ENCODE measurements around the gene HOOK1. TPM values are rescaled to one million over a fixed set of nuclear protein-coding genes. Genes with fewer than 3 reads are reported as not detected.

HOOK1 gene
- total RNA-seq, 1 donor from 2014 or later = 12.1 TPM

DNA sequence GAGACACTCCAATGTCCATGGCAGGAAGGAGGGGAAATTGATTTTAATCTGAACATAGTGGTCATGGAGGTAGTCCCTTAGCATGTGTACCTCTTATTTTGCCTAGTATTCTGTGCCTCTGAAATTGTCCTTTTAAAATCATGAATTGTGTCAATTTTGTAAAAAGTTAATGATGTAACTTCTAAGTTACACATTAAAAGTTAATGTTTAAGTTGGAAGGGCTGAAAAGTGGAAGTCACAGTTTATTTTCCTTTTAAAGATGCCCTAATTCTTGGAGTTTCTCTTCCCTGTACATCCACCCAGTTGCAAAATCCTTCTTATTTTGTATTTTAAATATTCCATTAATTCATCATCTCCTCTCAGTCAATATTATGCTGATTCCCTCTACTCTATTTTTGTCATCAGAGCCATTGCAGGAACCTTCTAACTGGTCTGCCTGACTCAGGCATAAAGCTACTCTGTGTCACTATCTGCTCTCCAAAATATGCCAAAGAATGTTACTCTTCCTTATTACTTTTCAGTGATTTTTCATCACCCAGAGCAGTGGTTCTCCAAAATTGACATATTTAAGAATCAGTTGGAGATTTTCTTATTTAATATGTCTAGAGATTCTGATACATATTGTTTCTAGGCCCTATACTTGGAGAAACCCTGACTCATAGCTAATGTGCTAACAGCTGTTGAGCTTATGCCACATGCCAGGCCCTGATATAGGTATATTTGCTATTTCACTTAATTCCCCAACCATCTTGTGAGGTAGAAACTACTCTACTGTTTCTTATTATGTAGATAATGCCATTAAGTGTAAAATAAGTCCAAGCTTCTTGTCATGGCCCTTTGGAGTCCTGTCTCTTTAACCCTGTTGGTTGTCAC lies 5.1 kb downstream of the HOOK1 start:
- Mint-ChIP-seq H3K4me3 (no peak overlapping the region), H3K27ac (no peak overlapping the region), H3K36me3 (no peaks in the 10 kb centered on the region), H3K4me1 (peaks cover 2% of the 10 kb centered on the region), H3K9me3 (no peaks in the 10 kb centered on the region), H3K27me3 (ENCODE audit: insufficient read depth, low read depth) (no peaks in the 10 kb centered on the region)
- TF ChIP-seq EZH2 (IDR thresholded peaks at IDR 0.05) (no peak), EZH2phosphoT487 (IDR thresholded peaks at IDR 0.05) (no peak)
- TF ChIP-seq, protein P1, sequence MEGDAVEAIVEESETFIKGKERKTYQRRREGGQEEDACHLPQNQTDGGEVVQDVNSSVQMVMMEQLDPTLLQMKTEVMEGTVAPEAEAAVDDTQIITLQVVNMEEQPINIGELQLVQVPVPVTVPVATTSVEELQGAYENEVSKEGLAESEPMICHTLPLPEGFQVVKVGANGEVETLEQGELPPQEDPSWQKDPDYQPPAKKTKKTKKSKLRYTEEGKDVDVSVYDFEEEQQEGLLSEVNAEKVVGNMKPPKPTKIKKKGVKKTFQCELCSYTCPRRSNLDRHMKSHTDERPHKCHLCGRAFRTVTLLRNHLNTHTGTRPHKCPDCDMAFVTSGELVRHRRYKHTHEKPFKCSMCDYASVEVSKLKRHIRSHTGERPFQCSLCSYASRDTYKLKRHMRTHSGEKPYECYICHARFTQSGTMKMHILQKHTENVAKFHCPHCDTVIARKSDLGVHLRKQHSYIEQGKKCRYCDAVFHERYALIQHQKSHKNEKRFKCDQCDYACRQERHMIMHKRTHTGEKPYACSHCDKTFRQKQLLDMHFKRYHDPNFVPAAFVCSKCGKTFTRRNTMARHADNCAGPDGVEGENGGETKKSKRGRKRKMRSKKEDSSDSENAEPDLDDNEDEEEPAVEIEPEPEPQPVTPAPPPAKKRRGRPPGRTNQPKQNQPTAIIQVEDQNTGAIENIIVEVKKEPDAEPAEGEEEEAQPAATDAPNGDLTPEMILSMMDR (IDR thresholded peaks at IDR 0.05) = no peak
- DNase-seq (ENCODE audit: low spot score) = no peak
- Histone ChIP-seq H3K36me3 (no peaks in the 10 kb centered on the region), H4K20me1 (ENCODE audit: low read depth) (no peaks in the 10 kb centered on the region), H3K27ac (no peak overlapping the region), H3K9ac (no peak overlapping the region), H2AFZ (replicated peaks) (no peak overlapping the region), H3F3A (ENCODE audit: low read depth) (no peaks in the 10 kb centered on the region), H3K4me1 (peaks cover 6% of the 10 kb centered on the region), H3K4me2 (no peak overlapping the region), H3K4me3 (no peak overlapping the region), H3K9me3 (ENCODE audit: low read depth) (no peaks in the 10 kb centered on the region), H3K27me3 (peaks cover 23% of the 10 kb centered on the region), H3K79me2 (ENCODE audit: low read depth) (peaks cover 34% of the 10 kb centered on the region)

DNA sequence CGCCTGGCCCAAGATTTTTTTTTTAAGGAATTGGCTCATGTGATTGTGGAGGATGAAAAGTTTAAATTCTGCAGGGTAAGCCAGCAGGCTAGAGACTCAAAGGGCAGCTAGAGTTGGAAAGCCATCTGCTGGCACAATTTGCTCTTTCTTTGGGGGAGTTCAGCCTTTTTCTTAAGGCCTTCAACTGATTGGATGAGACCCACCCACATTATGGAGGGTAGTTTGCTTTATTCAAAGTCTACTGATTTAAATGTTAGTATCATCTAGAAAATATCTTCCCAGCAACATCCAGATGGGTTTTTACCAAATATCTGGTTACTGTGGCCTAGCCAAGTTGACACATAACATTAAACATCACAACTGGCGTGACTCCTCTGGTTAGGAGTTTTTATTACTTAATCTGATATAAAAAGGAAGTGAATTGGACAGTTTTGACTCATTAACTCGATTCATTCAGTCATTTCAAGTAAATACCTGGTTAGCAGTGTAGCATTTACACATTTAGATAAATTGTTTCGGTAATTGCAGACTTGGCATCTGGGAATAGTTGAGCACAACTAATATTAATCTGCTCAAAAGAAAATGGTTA lies 12.4 kb downstream of the HOOK1 start:
- Histone ChIP-seq H3K27ac (no peak overlapping the region), H2AFZ (replicated peaks) (no peak overlapping the region), H3K4me1 (no peaks in the 10 kb centered on the region), H3K9me3 (ENCODE audit: low read depth) (no peaks in the 10 kb centered on the region), H3K9ac (no peak overlapping the region), H3K27me3 (no peaks in the 10 kb centered on the region), H4K20me1 (ENCODE audit: low read depth) (no peaks in the 10 kb centered on the region), H3K79me2 (ENCODE audit: low read depth) (no peaks in the 10 kb centered on the region), H3K4me2 (no peak overlapping the region), H3K4me3 (no peak overlapping the region), H3F3A (ENCODE audit: low read depth) (no peaks in the 10 kb centered on the region), H3K36me3 (no peaks in the 10 kb centered on the region)
- no peak overlapping the region for H3K27ac Mint-ChIP-seq
- DNase-seq (ENCODE audit: low spot score) = no peak
- H3K9me3 Mint-ChIP-seq = no peaks in the 10 kb centered on the region
- TF ChIP-seq, protein P1 (IDR thresholded peaks at IDR 0.05) = no peak
- TF ChIP-seq EZH2phosphoT487 (IDR thresholded peaks at IDR 0.05) = no peak
- TF ChIP-seq EZH2 (IDR thresholded peaks at IDR 0.05) = no peak
- H3K36me3 Mint-ChIP-seq = no peaks in the 10 kb centered on the region
- H3K4me3 Mint-ChIP-seq = no peak overlapping the region
- no peaks in the 10 kb centered on the region for H3K27me3 Mint-ChIP-seq (ENCODE audit: insufficient read depth, low read depth)
- no peaks in the 10 kb centered on the region for H3K4me1 Mint-ChIP-seq

DNA sequence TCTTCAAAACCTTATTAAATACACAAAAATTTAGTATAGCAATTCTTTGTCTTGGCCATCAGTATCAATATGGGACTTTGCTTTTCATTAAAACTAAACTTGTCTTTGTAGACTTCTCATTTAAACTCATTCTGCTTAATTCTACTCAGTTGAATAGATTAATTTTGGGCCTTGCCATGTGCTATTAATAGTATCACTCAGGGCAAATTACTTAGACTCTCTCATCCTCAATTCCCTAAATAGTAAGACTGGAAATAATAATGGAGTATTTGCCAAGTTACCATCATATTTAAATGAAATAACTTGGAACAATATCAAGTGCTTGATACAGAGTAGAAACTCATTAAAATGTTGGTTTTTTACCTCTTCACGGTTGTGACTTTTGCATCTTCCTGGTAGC lies 13.4 kb downstream of the HOOK1 start:
- no peaks in the 10 kb centered on the region for H3K27me3 ChIP-seq
- H3K27ac ChIP-seq = no peak overlapping the region
- H3K27ac Mint-ChIP-seq = no peak overlapping the region
- no peaks in the 10 kb centered on the region for H3K4me1 Mint-ChIP-seq
- TF ChIP-seq EZH2phosphoT487 (IDR thresholded peaks at IDR 0.05) (no peak), EZH2 (IDR thresholded peaks at IDR 0.05) (no peak)
- TF ChIP-seq, protein P1 (IDR thresholded peaks at IDR 0.05) = no peak
- no peak overlapping the region for H3K9ac ChIP-seq
- H3K9me3 Mint-ChIP-seq = no peaks in the 10 kb centered on the region
- H2AFZ ChIP-seq (replicated peaks) = no peak overlapping the region
- H3K36me3 Mint-ChIP-seq = no peaks in the 10 kb centered on the region
- H3K4me3 ChIP-seq = no peak overlapping the region
- no peaks in the 10 kb centered on the region for H3K79me2 ChIP-seq (ENCODE audit: low read depth)
- no peaks in the 10 kb centered on the region for H3F3A ChIP-seq (ENCODE audit: low read depth)
- H3K36me3 ChIP-seq = no peaks in the 10 kb centered on the region
- H3K4me3 Mint-ChIP-seq = no peak overlapping the region
- DNase-seq (ENCODE audit: low spot score) = no peak
- no peak overlapping the region for H3K4me2 ChIP-seq
- no peaks in the 10 kb centered on the region for H4K20me1 ChIP-seq (ENCODE audit: low read depth)
- H3K27me3 Mint-ChIP-seq (ENCODE audit: insufficient read depth, low read depth) = no peaks in the 10 kb centered on the region
- no peaks in the 10 kb centered on the region for H3K4me1 ChIP-seq
- no peaks in the 10 kb centered on the region for H3K9me3 ChIP-seq (ENCODE audit: low read depth)
